ENCODE results near the gene CLDN14.
"Not testable (repeated sequence)": the region's sequence is repeated elsewhere in the genome, so short reads cannot be mapped to it uniquely, and the experiment has no call there.

CLDN14 gene

DNA sequence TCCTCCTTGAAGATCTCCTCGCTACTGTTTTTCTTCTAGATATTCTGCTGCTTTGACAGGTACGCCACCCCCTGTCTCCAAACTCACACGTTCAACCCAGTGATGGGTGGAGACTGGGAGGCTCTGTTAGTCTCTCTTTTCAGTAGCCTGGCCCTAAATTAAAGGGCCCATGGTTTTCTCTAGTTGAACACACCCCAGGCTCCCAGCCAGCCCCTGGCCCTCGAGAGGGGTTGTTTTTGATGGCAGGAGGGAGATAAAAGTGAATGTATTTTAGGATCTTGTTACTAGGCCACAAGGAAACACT is 21.6 kb upstream of the CLDN14 start:
- no peak for DNase-seq (ENCODE audit: low spot score)

GRCh38 chr21:36499578-36500471 is 19.9 kb upstream of the CLDN14 start:
- no peak for DNase-seq (ENCODE audit: low spot score)

- no peak for DNase-seq (ENCODE audit: low spot score)
These were observed 14.6 kb upstream of the CLDN14 start for GRCh38 chr21:36494557-36494956.

GRCh38 chr21:36491209-36491910 is 11.4 kb upstream of the CLDN14 start:
- DNase-seq (ENCODE audit: low spot score) = no peak

GRCh38 chr21:36489776-36490165 is 9.8 kb upstream of the CLDN14 start:
- DNase-seq (ENCODE audit: low spot score) = no peak

GRCh38 chr21:36489103-36489775 is 9.3 kb upstream of the CLDN14 start:
- DNase-seq (ENCODE audit: low spot score) = no peak

DNA sequence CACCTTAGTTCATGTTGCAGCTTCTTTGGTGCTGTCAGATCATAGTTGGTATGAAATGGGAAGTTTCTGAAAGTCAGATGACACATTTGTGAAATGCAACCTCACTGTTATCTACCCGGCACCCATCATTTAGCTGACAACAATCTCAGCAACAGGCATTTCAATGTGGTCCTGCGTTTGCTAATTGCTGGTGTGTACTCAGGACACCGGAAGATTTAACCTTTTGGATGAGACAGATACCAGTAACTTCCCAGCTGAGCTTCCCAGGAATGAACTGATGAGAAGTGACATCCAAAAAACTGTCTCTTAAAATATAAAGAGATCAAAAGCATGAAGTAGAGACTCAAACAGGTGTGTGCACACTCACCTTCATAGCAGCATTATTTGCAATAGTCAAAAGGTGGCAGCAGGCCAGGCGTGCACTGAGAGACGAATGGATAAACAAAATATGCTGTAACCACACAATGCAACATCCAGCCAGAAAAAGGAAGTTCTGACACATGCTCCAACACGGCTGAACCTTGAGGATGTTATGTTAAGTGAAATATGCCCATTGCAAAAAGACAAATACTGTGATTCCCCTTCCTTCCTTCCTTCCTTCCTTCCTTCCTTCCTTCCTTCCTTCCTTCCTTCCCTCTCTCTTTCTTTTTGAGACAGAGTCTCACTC is 7.9 kb upstream of the CLDN14 start:
- DNase-seq (ENCODE audit: low spot score) = no peak

DNA sequence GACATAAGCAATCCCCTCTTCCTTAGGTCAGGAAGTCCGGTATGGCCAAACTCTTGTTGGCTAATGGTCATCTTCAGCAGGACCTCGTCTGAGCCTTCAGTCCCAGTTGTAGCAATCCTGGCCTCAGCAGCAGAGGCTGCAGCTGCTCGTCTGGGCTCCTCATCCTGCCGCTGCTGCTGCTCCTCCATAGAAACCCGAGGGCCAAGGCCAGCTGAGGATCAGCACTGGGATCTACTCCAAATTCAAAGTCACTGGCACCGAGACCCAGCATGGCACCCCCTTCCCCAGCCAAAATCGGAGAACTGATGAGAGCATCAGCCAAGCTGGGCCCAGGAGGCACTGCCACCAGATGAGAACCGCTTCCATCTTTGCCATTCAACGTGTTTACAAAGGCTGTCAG is 6.3 kb upstream of the CLDN14 start:
- no peak for DNase-seq (ENCODE audit: low spot score)

DNA sequence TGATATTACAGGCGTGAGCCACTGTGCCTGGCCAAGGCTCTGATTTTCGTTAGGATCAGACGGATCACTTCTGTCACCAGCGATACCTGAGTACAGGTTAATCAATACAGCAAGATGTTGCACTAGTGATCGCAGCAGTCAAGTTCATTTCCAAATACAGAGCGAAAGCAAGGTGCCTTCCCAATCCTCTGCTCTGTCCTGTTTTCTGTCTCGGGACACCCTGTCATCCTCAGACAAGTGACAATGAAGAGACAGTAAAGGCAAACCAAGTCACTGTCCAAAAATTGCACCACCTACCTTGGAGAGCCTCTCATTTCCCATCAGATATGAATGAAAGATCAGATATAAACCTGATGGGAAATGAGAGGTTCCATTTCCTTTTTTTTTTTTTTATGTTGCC is 5.6 kb upstream of the CLDN14 start:
- no peak for DNase-seq (ENCODE audit: low spot score)

GRCh38 chr21:36483095-36483494 is 3.2 kb upstream of the CLDN14 start:
- DNase-seq (ENCODE audit: low spot score) = no peak

DNA sequence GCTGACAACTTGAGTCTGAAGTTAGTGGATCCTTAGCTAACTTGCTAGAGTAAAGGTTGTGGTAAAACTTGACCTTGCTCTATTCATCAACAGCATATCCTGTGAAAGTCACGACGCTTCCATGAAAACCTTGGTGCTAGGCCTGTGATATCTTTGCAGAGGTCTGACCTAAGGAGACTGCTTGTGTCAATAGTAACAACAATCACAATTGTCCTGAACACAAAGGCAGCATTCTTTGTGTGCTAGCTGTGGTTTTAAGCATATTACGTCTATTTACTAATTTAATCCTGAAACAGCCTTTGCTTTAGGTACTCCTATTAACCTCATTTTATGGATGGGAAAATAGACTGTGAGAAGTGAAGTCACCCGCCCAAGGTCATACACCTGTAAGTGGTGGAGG is 2.8 kb upstream of the CLDN14 start:
- no peak for DNase-seq (ENCODE audit: low spot score)

DNA sequence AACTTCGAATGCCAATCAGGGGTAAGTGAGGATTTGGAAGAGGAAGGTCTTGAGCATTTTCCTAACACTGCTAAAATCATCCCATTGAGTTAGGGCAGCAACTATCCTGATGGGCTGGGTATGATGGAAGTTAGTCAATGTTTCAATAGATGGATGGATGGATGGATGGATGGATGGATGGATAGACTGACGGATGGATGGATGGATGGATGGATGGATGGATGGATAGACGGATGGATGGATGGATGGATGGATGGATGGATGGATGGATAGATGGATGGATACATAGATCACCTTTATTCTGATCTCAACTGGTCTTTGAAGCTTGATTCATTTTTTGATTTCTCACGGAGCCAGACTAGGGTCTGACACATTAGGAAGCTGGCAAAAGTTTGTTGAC is 2.3 kb upstream of the CLDN14 start:
- DNase-seq (ENCODE audit: low spot score) = no peak

- DNase-seq (ENCODE audit: low spot score) = no peak
These were observed 1.7 kb upstream of the CLDN14 start for GRCh38 chr21:36481639-36482038.

DNA sequence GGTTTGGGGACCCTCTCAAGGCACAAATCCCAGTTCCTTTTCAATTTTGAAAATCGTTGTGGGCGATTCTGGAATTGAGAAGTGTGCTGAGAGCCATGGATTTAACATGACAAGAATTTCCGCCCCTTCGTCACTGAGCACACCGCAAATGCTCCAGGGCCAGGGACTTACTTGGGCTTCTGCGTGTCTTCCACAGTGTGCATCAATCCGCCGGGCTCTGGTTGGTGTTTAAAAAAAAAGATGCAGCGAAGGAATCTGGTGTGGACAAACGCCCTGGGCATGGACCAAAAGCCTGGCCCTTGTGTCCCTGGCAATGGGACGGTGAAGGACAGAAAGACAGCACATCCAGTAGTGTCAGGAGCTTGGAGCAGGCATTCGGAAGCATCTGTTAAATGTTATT is 696 bp upstream of the CLDN14 start:
- DNase-seq (ENCODE audit: low spot score) = no peak

DNA sequence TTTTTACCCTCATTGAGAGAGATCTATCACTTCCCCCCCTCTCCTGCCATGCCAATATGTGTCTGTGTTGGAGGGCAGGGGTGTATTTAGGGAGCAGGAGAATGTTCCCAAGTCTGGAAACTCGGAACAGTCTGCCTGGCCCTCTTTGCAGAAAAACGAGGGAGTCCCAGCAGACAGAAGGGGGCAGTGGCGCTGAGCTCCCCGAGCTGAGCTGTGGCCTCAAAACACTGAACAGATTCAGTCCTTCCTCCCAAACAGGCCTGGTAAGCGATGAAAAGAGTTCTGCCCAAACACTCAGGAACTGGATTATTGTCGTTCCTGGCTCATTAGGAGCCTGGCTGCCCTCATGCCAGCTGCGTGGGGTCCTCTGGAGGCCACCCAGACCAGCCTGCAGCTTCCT is 981 bp downstream of the CLDN14 start:
- no peak for DNase-seq (ENCODE audit: low spot score)

DNA sequence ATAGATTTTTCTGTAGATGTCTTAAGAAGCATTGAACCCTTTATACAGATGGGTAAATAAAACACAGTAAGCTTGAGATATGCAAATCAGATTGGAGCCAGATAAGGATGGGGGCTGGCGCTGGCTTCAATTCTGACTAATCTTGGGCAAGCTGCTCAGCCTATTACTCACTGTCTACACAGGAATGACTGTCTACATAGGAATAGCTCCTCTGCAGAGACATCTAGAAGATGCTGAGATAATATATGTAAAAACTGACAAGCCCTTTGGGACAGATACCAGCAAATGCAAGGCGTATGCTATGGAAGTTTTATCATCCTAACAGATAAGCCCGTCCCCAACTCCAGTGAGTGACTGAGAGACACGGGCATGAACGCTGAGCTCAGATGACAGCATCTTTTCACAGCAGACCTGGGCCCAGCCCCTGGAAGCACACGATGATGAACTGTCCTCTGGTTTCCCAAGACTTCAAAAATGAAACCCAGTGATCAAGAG is 1.7 kb downstream of the CLDN14 start:
- DNase-seq (ENCODE audit: low spot score) = no peak

DNA sequence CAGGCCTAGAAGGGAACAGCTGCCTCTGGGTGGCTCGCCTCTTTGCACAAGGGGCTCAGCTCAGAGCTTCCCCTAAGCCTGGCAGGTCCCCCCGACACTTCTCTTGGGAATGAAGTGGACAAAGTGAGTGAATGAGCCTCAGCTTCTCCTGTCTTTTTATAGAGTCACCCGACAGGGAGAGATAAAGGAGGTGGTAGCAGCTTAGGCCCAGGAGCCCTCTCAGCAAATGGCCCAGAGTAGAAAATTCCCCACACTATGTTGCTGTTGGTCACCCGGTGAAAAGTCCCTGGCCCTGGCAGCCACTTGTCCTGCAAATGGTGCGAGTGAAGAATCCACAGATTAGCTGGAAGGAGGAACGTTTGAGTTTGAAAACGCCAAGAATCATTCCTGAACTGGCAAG is 2.4 kb downstream of the CLDN14 start:
- DNase-seq (ENCODE audit: low spot score) = no peak

DNA sequence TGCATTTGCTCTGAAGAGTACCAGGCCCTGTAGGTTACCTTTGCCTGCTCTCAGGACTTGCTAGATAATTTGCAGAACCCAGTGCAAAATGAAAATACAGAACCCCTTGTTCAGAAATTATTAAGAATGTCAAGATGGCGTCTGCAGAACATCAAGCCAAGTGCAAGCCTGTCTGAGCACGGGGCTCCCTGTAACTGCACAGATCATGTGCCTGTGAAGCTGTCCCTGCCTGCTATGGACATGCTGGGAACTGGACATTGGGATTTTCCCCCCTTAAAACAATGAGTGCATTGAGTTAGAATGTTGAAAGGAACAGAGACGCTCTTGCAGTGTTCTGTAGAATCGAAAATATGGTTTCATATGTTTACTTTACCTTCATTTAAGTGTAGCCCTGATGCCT is 2.9 kb downstream of the CLDN14 start:
- DNase-seq (ENCODE audit: low spot score) = no peak

GRCh38 chr21:36476541-36476940 is 3.4 kb downstream of the CLDN14 start:
- DNase-seq (ENCODE audit: low spot score) = not testable (repeated sequence)

DNA sequence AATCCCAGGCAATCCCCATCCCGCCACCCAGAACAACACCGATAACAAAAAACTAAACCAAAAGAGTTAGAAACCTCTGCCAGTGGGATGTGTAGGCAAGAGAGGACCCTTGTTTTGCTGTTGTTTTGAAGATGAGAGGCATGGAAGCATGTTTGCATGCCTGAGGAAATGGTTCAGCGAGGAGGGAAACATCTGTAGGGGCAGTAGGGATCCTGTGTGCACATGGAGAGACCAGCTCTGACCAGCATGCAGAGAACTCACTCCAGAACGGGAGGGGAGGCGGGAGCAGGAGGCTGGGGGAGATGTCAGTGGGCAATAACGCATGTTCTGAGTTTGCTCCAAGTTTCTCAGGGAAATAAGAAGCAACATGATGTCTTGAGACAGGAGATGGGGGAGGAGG is 5.3 kb downstream of the CLDN14 start:
- no peak for DNase-seq (ENCODE audit: low spot score)

DNA sequence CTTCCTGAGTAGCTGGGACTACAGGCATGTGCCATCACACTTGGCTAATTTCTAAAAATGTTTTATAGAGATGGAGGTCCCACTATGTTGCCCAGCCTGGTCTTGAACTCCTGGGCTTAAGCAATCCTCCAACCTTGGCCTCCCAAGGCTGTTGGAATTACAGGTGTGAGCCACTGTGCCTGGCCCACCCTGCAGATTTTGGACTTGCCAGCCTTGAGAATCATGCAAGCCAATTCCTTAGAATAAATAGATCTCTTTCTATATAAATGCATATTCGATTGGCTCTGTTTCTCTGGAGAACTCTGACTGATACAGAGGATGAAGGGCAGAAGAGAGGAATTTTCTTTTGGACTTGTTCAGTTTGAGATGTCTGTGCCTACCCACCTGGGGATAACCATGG is 6.7 kb downstream of the CLDN14 start:
- no peak for DNase-seq (ENCODE audit: low spot score)

- DNase-seq (ENCODE audit: low spot score) = no peak
These were observed 7.5 kb downstream of the CLDN14 start for GRCh38 chr21:36472377-36472776.
